Melanocyte of skin (primary cell): ENCODE results near the gene PLA2G2A. TPM values are rescaled to one million over a fixed set of nuclear protein-coding genes. Genes with fewer than 3 reads are reported as not detected.

Experiments
- total RNA-seq, 2 donors: library from RNA; depleted of rRNA; stranded (reverse); fragments of >200 nt; gene quantifications; 2 replicates each; pipeline ENCODE4 v1.2.3, GENCODE V29; 2012

Gene PLA2G2A, protein sequence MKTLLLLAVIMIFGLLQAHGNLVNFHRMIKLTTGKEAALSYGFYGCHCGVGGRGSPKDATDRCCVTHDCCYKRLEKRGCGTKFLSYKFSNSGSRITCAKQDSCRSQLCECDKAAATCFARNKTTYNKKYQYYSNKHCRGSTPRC
- not detected for total RNA-seq

GRCh38 chr1:19979494-19979977 lies at the start of gene PLA2G2A:
TSS of gene PLA2G2A (minus strand) at chr1:19979618. CDS start at chr1:19978773, 845 bp downstream.

Other genes with a start within 250 kb of the PLA2G2A start
- 10 to 100 TPM; 16.3 to 17.6 TPM for gene TMCO4, start 179.7 kb downstream of the PLA2G2A start, total RNA-seq
- not detected for gene RNF186, start 164.3 kb downstream of the PLA2G2A start, total RNA-seq
- gene OTUD3, start 97.2 kb downstream of the PLA2G2A start, total RNA-seq: 1 to 10 TPM; 2.1 to 3.3 TPM
- not detected for gene PLA2G2E, start 56.0 kb downstream of the PLA2G2A start, total RNA-seq
- gene PLA2G5, start 90.6 kb upstream of the PLA2G2A start, total RNA-seq: not detected
- gene PLA2G2D, start 139.9 kb upstream of the PLA2G2A start, total RNA-seq: not detected
- gene PLA2G2F, start 159.7 kb upstream of the PLA2G2A start, total RNA-seq: not detected
- gene UBXN10, start 206.5 kb upstream of the PLA2G2A start, total RNA-seq: under 1 TPM; 0.33 to 0.34 TPM
- not detected for gene PLA2G2C, start 206.9 kb upstream of the PLA2G2A start, total RNA-seq